Panc1 (cell line): Measurements from ENCODE around the gene GSG1. TPM values are rescaled to one million over a fixed set of nuclear protein-coding genes. Genes with fewer than 3 reads are reported as not detected.

ENCODE experiments used
- total RNA-seq: library from RNA; stranded (reverse); gene quantifications from one replicate; pipeline ENCODE4 v1.2.1, GENCODE V29; 2021; ENCODE audit not compliant: unreplicated experiment

The GSG1 gene
- total RNA-seq, 1 experiment from 2014 or later, result not detected

Other genes starting within 250 kb of the GSG1 start
- gene GPRC5A, start 212.1 kb downstream of the GSG1 start, total RNA-seq, result 648 TPM
- not detected for gene GPRC5D, start 151.5 kb downstream of the GSG1 start, total RNA-seq
- 19.3 TPM for gene HEBP1, start 103.4 kb downstream of the GSG1 start, total RNA-seq
- gene FAM234B, start 59.3 kb downstream of the GSG1 start, total RNA-seq, result 5.4 TPM
- 18.6 TPM for gene EMP1, start 93.1 kb upstream of the GSG1 start, total RNA-seq